Thoracic aorta (tissue), 2 donors: ENCODE measurements around the gene FAM227A. TPM values are rescaled to one million over a fixed set of nuclear protein-coding genes. Genes with fewer than 3 reads are reported as not detected.
"Not testable (repeated sequence)": the region's sequence is repeated elsewhere in the genome, so short reads cannot be mapped to it uniquely, and the experiment has no call there.

Source experiments
- ATAC-seq: fragments of 150-250 bp; one replicate; pipeline ENCODE4 v1.8.0; 2017; ENCODE audit warnings: low read depth; ENCODE audit not compliant: insufficient number of reproducible peaks, low FRiP score
- DNase-seq: peaks from one replicate; pipeline ENCODE4 v3.0.0-alpha.2; 2020; ENCODE audit warnings: low spot score
- H3K27ac ChIP-seq, 2 donors: fragments of 200-600 bp; sonication (generic); 1 replicate in 1 of 2; 2 replicates in 1 of 2; pipeline ENCODE4 v1.5.1; 2016; ENCODE audit warnings: mild to moderate bottlenecking in 2 of 2, moderate library complexity in 2 of 2
- H3K27me3 ChIP-seq: fragments of 200-600 bp; sonication (generic); replicated peaks from 2 replicates; pipeline ENCODE4 v1.6.0; 2016; ENCODE audit warnings: mild to moderate bottlenecking; ENCODE audit not compliant: insufficient read depth
- H3K36me3 ChIP-seq: fragments of 200-600 bp; sonication (generic); one replicate; pipeline ENCODE4 v1.5.1; 2016
- H3K4me1 ChIP-seq, 2 donors: fragments of 200-600 bp; sonication (generic); 1 replicate in 1 of 2; 2 replicates in 1 of 2; pipeline versions ENCODE4 v1.5.1 to v1.6.0; 2016; ENCODE audit warnings: low read depth in 2 of 2, mild to moderate bottlenecking in 1 of 2; ENCODE audit not compliant: control insufficient read depth in 1 of 2
- H3K4me3 ChIP-seq: fragments of 200-600 bp; sonication (generic); 2 replicates; pipeline ENCODE4 v1.5.1; 2016; ENCODE audit warnings: mild to moderate bottlenecking
- H3K9me3 ChIP-seq: fragments of 200-600 bp; sonication (generic); 2 replicates; pipeline ENCODE4 v1.5.1; 2016
- CTCF ChIP-seq: fragments of 200-600 bp; sonication (generic); IDR thresholded peaks from one replicate; pipeline ENCODE4 v1.5.1; 2019; ENCODE audit warnings: antibody characterized with exemption
- total RNA-seq, 2 donors: library from RNA; depleted of rRNA; stranded (reverse); fragments of >200 nt; gene quantifications; one replicate each; pipeline versions ENCODE4 v1.1.0 to v1.2.3, GENCODE V29; 2016

Gene FAM227A
- total RNA-seq, 2 donors from 2014 or later: 0.71 to 1.9 TPM

- H3K4me1 ChIP-seq: peaks cover 0 to 10% of the 10 kb centered on the region in 2 donors
- ATAC-seq: no peak
- H3K27me3 ChIP-seq: no peaks in the 10 kb centered on the region
- no peak overlapping the region for H3K4me3 ChIP-seq
- H3K36me3 ChIP-seq: no peaks in the 10 kb centered on the region
- no peaks in the 10 kb centered on the region for H3K9me3 ChIP-seq
- H3K27ac ChIP-seq: no peak overlapping the region
- DNase-seq: no peak
- no peak for TF ChIP-seq CTCF
Observed at GRCh38 chr22:38608992-38609750, 47.0 kb downstream of the FAM227A start.

GRCh38 chr22:38607680-38608079, 48.5 kb downstream of the FAM227A start:
- Histone ChIP-seq H3K27ac (no peak overlapping the region), H3K27me3 (no peaks in the 10 kb centered on the region), H3K36me3 (no peaks in the 10 kb centered on the region), H3K4me3 (no peak overlapping the region), H3K4me1 (peaks cover 0 to 10% of the 10 kb centered on the region in 2 donors), H3K9me3 (no peaks in the 10 kb centered on the region)
- no peak for TF ChIP-seq CTCF
- ATAC-seq (no peak), DNase-seq (no peak)

- Histone ChIP-seq H3K36me3 (no peaks in the 10 kb centered on the region), H3K9me3 (no peaks in the 10 kb centered on the region), H3K27ac (no peak overlapping the region), H3K27me3 (no peaks in the 10 kb centered on the region), H3K4me1 (peaks cover 0 to 10% of the 10 kb centered on the region in 2 donors), H3K4me3 (no peak overlapping the region)
- DNase-seq (no peak), ATAC-seq (no peak)
- no peak for TF ChIP-seq CTCF
Observed at GRCh38 chr22:38602166-38602565, 54.0 kb downstream of the FAM227A start.

GRCh38 chr22:38601221-38601764, 54.9 kb downstream of the FAM227A start:
- H3K36me3 ChIP-seq: no peaks in the 10 kb centered on the region
- TF ChIP-seq CTCF: no peak
- no peak for DNase-seq
- no peaks in the 10 kb centered on the region for H3K9me3 ChIP-seq
- peaks cover 0 to 4% of the 10 kb centered on the region in 2 donors for H3K4me1 ChIP-seq
- H3K27me3 ChIP-seq: no peaks in the 10 kb centered on the region
- H3K27ac ChIP-seq: no peak overlapping the region
- no peak for ATAC-seq
- no peak overlapping the region for H3K4me3 ChIP-seq

GRCh38 chr22:38599466-38599865, 56.7 kb downstream of the FAM227A start:
- no peaks in the 10 kb centered on the region for H3K27me3 ChIP-seq
- no peak overlapping the region for H3K27ac ChIP-seq
- no peaks in the 10 kb centered on the region for H3K9me3 ChIP-seq
- no peak for DNase-seq
- no peak for TF ChIP-seq CTCF
- no peak overlapping the region for H3K4me3 ChIP-seq
- no peak for ATAC-seq
- no peaks in the 10 kb centered on the region for H3K4me1 ChIP-seq
- no peaks in the 10 kb centered on the region for H3K36me3 ChIP-seq

GRCh38 chr22:38582923-38583322, 73.3 kb downstream of the FAM227A start:
- H3K9me3 ChIP-seq, H3K4me1 ChIP-seq, H3K27me3 ChIP-seq, H3K4me3 ChIP-seq, ATAC-seq, DNase-seq, H3K36me3 ChIP-seq, H3K27ac ChIP-seq: not testable (repeated sequence)
